Type B pancreatic cell (in vitro differentiated cells): ENCODE data around the gene IRX6. TPM values are rescaled to one million over a fixed set of nuclear protein-coding genes. Genes with fewer than 3 reads are reported as not detected.

Source experiments
- DNase-seq: peaks from one replicate; pipeline ENCODE4 v3.0.0; 2021; ENCODE audit warnings: mixed read lengths; ENCODE audit not compliant: unreplicated experiment; ENCODE audit errors: extremely low spot score
- H3K27ac Mint-ChIP-seq: 2 replicates; pipeline ENCODE4 v1.8.0; 2021; ENCODE audit warnings: mild to moderate bottlenecking, mixed read lengths
- H3K27me3 Mint-ChIP-seq: 2 replicates; pipeline ENCODE4 v1.8.0; 2021; ENCODE audit warnings: mixed read lengths
- H3K36me3 Mint-ChIP-seq: 2 replicates; pipeline ENCODE4 v1.8.0; 2021; ENCODE audit warnings: mixed read lengths
- H3K4me1 Mint-ChIP-seq: one replicate; pipeline ENCODE4 v1.8.0; 2021; ENCODE audit warnings: mixed read lengths; ENCODE audit not compliant: unreplicated experiment
- H3K4me3 Mint-ChIP-seq: 2 replicates; pipeline ENCODE4 v1.8.0; 2021; ENCODE audit warnings: mild to moderate bottlenecking, mixed read lengths
- H3K9me3 Mint-ChIP-seq: 2 replicates; pipeline ENCODE4 v1.8.0; 2021; ENCODE audit warnings: mixed read lengths
- total RNA-seq: library from RNA; stranded (reverse); gene quantifications from 2 replicates; pipeline ENCODE4 v1.2.1, GENCODE V29; 2021; ENCODE audit warnings: low replicate concordance
- TF ChIP-seq, protein P1 (sequence below): fragments of 200-600 bp; sonication (generic); conservative IDR thresholded peaks from 2 replicates; pipeline ENCODE4 v1.5.0; 2021; ENCODE audit warnings: antibody characterized with exemption, mild to moderate bottlenecking

Gene IRX6
- total RNA-seq, 1 donor from 2014 or later = 1.5 TPM

DNA sequence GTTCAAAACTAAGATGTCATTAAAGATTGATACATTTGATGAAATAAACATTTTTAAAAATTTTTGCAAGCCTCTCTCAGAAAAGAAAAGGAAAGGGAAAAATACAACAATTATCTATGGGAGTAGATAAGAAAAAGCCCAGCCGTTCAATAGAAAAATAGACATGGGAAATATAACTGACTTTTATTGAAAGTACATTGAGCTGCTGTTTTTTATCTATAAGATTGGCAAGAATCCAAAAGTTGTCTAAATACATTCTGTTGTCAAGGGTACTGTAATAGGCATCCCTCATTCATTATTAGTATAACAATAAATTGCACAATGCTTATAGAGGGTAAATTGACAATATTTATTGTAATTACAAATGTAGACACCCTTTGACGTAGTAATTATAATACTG, 38.4 kb upstream of the IRX6 start:
- no peak overlapping the region for H3K27ac Mint-ChIP-seq
- H3K4me1 Mint-ChIP-seq = peaks cover 13% of the 10 kb centered on the region
- H3K27me3 Mint-ChIP-seq = peaks cover 10% of the 10 kb centered on the region
- H3K4me3 Mint-ChIP-seq = no peak overlapping the region
- H3K9me3 Mint-ChIP-seq = peaks cover 24% of the 10 kb centered on the region
- DNase-seq = no peak
- peaks cover 4% of the 10 kb centered on the region for H3K36me3 Mint-ChIP-seq
- TF ChIP-seq, protein P1, sequence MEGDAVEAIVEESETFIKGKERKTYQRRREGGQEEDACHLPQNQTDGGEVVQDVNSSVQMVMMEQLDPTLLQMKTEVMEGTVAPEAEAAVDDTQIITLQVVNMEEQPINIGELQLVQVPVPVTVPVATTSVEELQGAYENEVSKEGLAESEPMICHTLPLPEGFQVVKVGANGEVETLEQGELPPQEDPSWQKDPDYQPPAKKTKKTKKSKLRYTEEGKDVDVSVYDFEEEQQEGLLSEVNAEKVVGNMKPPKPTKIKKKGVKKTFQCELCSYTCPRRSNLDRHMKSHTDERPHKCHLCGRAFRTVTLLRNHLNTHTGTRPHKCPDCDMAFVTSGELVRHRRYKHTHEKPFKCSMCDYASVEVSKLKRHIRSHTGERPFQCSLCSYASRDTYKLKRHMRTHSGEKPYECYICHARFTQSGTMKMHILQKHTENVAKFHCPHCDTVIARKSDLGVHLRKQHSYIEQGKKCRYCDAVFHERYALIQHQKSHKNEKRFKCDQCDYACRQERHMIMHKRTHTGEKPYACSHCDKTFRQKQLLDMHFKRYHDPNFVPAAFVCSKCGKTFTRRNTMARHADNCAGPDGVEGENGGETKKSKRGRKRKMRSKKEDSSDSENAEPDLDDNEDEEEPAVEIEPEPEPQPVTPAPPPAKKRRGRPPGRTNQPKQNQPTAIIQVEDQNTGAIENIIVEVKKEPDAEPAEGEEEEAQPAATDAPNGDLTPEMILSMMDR = no peak

DNA sequence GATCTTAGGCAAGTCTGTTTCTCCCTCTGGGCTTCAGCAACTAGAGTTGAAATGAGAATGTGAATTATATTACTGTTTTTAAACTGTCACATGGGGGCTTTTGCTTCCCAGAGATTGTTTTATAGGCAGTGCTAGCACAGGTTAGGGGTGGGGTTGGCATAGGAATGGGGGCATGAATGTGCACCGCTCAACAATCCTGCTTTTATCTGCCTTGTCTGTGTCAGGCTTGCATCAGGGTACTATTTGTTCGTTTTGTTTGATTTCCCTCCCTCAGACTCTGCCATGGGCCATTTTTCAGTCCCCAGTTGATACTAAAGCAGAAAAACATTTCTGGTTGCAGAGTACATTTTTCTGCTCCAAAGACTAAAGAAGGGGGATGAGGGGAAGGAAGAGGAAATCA, 34.6 kb upstream of the IRX6 start:
- peaks cover 4% of the 10 kb centered on the region for H3K36me3 Mint-ChIP-seq
- no peak for DNase-seq
- peaks cover 14% of the 10 kb centered on the region for H3K27me3 Mint-ChIP-seq
- peaks cover 16% of the 10 kb centered on the region for H3K9me3 Mint-ChIP-seq
- TF ChIP-seq, protein P1 = no peak
- H3K4me1 Mint-ChIP-seq = peaks cover 12% of the 10 kb centered on the region
- H3K4me3 Mint-ChIP-seq = no peak overlapping the region
- H3K27ac Mint-ChIP-seq = no peak overlapping the region

DNA sequence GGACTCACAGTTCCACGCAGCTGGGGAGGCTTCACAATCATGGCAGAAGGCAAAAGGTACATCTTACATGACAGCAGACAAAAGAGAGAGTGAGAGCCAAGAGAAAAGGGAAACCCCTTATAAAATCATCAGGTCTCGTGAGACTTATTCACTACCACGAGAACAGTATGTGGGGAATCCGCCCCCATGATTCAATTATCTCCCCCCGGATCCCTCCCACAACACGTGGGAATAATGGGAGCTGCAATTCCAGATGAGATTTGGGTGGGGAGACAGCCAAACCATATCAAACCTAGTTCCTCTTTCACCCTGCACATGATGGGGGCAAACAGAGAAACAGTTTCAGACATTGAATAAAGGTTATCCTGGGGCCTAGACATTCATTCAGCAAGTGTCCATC, 32.2 kb upstream of the IRX6 start:
- Mint-ChIP-seq H3K36me3 (peaks cover 4% of the 10 kb centered on the region), H3K9me3 (peaks cover 16% of the 10 kb centered on the region), H3K4me1 (peaks cover 18% of the 10 kb centered on the region), H3K4me3 (no peak overlapping the region), H3K27ac (no peak overlapping the region), H3K27me3 (peaks cover 14% of the 10 kb centered on the region)
- DNase-seq = no peak
- TF ChIP-seq, protein P1 = no peak

DNA sequence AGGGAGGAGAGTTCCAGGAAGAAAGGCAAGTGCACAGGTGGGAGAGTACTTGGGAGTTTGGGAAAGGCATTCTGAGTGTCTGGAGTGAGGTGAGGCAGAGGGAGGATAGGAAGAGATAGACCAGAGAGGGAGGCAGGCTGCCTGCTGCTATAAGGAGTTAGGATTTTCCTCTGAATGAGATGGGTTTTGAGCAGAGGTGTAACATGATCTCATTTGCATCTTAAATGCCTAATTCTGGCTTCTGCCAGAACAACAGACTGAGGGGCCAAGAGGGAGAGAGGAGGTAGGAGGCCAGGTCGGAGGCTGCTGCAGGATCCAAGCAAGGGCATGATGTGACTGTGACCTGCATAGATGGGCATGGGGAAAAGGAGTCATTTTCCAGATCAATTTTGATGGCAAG, 31.5 kb upstream of the IRX6 start:
- DNase-seq = no peak
- TF ChIP-seq, protein P1 = no peak
- Mint-ChIP-seq H3K4me1 (peaks cover 18% of the 10 kb centered on the region), H3K27me3 (peaks cover 9% of the 10 kb centered on the region), H3K27ac (no peak overlapping the region), H3K9me3 (peaks cover 9% of the 10 kb centered on the region), H3K4me3 (no peak overlapping the region), H3K36me3 (peaks cover 2% of the 10 kb centered on the region)

DNA sequence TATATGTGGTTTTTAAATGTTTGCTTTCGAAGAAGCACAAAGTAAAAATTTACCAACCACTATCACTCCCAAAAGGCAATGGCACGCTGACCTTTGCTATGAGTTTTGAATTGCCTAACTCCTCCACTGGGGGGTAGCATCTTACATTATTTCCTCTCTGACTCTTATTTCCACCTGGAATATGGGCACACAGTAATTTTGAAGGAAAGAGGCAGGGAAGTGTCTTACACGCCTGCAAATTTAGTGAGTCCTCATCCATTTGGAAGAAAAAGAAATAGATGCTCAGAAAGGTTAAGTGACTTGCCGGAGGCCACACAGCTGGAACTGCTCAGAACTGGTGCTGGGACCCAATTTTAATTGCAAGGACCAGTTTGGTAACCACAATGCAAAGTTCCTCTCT, 29.9 kb upstream of the IRX6 start:
- Mint-ChIP-seq H3K27ac (no peak overlapping the region), H3K27me3 (peaks cover 19% of the 10 kb centered on the region), H3K36me3 (peaks cover 4% of the 10 kb centered on the region), H3K4me1 (peaks cover 18% of the 10 kb centered on the region), H3K4me3 (no peak overlapping the region), H3K9me3 (peaks cover 5% of the 10 kb centered on the region)
- TF ChIP-seq, protein P1 = peak; percentile 42
- no peak for DNase-seq

DNA sequence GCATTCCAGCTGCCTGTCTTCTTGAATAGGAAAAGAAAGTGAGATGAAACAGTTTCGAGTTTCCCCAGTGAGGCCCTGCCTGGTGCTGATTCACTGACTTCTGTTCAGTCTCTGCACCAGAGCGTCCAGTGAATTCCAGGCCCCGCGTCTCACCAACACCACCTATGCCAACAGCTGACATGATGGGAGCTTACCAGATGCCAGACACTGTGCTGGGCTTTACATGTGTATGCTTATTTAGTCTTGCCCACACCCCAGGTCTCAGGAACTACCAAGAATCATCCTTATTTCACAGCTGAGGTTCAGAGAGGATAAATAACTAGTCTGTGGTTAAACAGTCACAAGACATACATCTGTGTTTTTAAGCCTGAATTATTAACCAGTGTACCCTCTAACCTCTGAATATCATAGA, 29.1 kb upstream of the IRX6 start:
- Mint-ChIP-seq H3K9me3 (peaks cover 5% of the 10 kb centered on the region), H3K4me1 (peaks cover 22% of the 10 kb centered on the region), H3K27me3 (peaks cover 19% of the 10 kb centered on the region), H3K27ac (no peak overlapping the region), H3K4me3 (no peak overlapping the region), H3K36me3 (peaks cover 4% of the 10 kb centered on the region)
- DNase-seq = no peak
- TF ChIP-seq, protein P1 = no peak
